GM19240 (cell line): ENCODE results near the gene ZBTB33.

ENCODE experiments used
- DNase-seq: peaks from one replicate; pipeline ENCODE4 v3.0.0; 2011; ENCODE audit warnings: low spot score; ENCODE audit not compliant: insufficient read length

Gene ZBTB33

GRCh38 chrX:120250522-120251271, at the start of gene ZBTB33:
TSS of gene ZBTB33 (plus strand) at chrX:120250812. CDS start at chrX:120253416, 2,604 bp downstream.
- peak; percentile 45 for DNase-seq

GRCh38 chrX:120200851-120201250, 49.8 kb upstream of the ZBTB33 start:
- DNase-seq: no peak

- DNase-seq: no peak
Measured at GRCh38 chrX:120205816-120206753, 44.5 kb upstream of the ZBTB33 start.

- DNase-seq: no peak
Measured at GRCh38 chrX:120207009-120207605, 43.5 kb upstream of the ZBTB33 start.

DNA sequence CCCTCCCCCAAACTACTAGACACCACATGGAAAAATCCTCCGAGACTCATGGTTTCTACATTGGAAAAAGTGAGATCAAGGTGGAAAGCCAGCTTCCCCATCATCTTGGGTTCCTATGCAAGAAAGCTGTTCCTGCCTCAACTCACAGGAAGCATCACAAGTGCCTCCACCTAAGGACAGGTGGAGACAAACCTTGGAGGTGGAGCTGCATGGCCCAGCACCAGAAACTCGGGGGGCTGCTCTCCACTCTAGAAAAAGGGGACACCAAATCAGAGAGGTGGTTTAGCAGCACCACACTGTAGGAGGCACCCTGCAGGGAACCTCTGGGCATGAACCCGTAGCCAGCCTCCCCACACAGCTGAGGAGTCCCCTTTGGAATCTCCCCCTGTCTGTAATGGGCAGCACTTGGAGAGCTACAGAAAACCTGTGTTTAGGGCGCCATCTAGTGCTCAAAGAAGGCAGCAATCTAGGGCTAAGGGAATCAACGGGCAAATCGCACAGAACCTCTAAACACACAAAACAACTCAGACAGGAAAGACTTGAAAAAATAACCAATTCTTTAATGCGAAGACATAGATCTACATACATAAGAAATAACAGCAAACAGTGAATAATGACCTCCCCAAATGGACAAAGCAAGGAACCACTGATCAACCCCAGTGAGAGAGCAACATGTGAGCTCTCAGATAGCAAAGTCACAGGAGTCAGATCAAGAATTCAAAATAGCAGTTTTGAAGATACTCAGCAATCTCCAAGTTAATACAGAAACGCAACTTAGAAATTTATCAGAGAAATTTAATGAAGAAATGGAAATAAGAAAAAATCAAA, 37.0 kb upstream of the ZBTB33 start:
- DNase-seq: peak; percentile 76

- no peak for DNase-seq
Measured at GRCh38 chrX:120223374-120223773, 27.2 kb upstream of the ZBTB33 start.

DNA sequence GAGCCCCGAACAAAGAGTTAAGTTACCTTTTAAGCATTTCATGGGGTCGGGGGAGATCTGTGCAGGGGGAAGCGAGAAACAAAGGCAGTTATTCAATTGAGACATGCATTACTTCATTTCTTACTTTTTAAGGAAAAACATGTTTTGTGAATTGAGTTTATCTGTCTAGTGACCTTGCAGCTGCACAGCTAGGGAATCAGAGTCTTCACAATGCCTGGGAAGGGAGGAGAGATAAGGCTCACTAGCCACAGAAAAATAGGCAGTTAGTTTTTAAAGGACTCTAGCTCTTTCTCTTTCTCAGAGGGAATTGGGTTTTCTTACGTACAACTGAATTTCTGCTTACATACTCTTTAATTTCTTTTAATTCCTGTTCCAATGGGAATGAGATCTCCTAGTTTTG, 26.2 kb upstream of the ZBTB33 start:
- DNase-seq: no peak

GRCh38 chrX:120228187-120228908, 22.3 kb upstream of the ZBTB33 start:
- no peak for DNase-seq

- DNase-seq: no peak
Measured at GRCh38 chrX:120235284-120235683, 15.3 kb upstream of the ZBTB33 start.

DNA sequence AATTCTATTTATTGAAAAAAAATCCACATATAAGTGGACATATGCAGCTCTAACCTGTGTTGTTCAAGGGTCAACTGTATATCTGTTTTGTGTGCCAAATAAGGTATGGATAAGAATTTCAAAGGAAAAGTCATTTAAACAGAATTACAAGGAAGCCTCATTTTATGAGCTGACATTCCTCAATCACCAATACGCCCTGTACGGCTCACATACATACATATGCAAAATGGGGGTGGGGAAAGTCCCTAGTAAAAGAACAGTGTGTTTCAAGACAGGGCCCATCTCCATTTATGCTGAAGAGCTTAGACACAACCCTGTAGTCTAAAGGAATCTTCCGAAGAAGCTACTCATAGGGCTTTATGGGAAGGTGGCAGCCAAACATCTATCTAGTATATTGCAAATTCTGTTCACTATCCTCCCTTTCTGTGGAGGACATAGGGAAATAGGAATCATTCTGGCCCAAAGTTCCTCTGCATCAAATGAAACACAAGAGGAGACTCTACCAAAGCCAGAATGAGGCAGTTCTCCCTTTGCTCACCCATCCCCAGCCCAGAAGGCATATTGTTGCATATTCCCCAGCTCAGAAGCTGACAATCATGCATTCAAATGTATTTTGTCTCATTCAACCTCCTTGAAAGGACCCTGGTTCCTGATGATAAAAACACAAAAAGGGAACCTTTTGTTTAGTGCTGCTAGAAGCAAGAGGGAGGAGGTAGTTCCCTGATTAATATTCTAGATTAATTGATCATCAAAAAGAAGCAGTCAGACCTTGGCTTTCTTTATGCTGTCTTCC, 13.7 kb upstream of the ZBTB33 start:
- no peak for DNase-seq

GRCh38 chrX:120238933-120239332, 11.7 kb upstream of the ZBTB33 start:
- DNase-seq: no peak

GRCh38 chrX:120242813-120243212, 7.8 kb upstream of the ZBTB33 start:
- no peak for DNase-seq

- DNase-seq: no peak
Measured at GRCh38 chrX:120244395-120244734, 6.2 kb upstream of the ZBTB33 start.

DNA sequence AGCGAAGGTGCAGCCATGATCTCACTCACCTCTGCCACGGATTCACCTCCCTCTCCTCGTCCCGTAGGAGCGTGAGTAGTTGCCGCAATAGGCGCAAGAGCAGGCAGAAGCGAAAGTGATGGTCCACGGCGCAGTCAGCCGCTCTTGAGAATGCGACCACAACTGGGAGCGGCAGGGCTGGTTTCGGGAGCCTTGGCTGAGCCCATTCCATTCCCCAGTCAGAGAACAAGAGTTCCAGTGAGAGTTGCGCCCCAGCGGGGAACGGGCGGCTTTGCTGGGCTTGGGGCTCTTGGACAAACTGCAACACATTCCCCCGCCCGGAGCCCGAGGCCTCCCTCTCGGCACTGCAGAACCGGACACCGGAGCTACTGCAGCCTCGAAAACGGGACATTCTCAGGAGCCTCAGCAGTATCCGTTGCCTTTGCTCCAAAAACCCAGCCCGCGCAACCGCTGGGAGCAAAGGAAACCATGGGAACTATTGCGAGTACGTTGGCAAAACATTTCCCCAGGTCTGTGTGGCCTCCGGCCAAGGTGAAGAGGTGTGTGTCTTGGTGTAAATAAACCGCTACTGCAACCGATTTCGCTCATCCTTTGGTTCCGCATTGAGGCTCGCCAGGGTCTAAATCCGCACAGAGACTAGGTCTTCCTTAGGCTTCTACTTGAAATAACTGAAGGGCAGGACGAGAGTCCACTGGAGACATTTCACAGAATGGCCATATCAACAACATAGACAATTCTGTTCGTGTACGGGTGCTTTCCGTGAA, 5.7 kb upstream of the ZBTB33 start:
- DNase-seq: no peak

GRCh38 chrX:120251471-120252011, 929 bp downstream of the ZBTB33 start:
- no peak for DNase-seq

DNA sequence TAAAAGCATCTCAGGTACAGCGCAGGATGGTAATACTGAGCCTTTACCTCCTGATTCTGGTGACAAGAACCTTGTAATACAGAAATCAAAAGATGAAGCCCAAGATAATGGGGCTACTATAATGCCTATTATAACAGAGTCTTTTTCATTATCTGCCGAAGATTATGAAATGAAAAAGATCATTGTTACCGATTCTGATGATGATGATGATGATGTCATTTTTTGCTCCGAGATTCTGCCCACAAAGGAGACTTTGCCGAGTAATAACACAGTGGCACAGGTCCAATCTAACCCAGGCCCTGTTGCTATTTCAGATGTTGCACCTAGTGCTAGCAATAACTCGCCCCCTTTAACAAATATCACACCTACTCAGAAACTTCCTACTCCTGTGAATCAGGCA, 3.2 kb downstream of the ZBTB33 start:
- no peak for DNase-seq

- no peak for DNase-seq
Measured at GRCh38 chrX:120260369-120260768, 9.8 kb downstream of the ZBTB33 start.

GRCh38 chrX:120262859-120263708, 12.5 kb downstream of the ZBTB33 start:
- DNase-seq: no peak
